ENCODE measurements around the gene TGFBR3. TPM values are rescaled to one million over a fixed set of nuclear protein-coding genes. Genes with fewer than 3 reads are reported as not detected.

The TGFBR3 gene
- total RNA-seq, 2 experiments from 2014 or later, result 12.9 to 13.0 TPM

GRCh38 chr1:91746728-91747338 is 139.1 kb downstream of the TGFBR3 start:
- Mint-ChIP-seq H3K27me3 (no peaks in the 10 kb centered on the region), H3K4me1 (peaks cover 11% of the 10 kb centered on the region), H3K27ac (no peak overlapping the region), H3K36me3 (ENCODE audit: low read depth) (peaks cover 49% of the 10 kb centered on the region), H3K4me3 (no peak overlapping the region), H3K9me3 (peaks cover 36% of the 10 kb centered on the region)
- ChIA-PET POLR2A (no interaction called here), CTCF (interaction anchor here (1.0 to 1.5 kb wide), 5 partner anchors 14 to 37 kb away, joined by 3 to 4 read pairs (median 3); no protein-coding TSS in a partner anchor)
- DNase-seq, result no peak

- no peak overlapping the region for H3K27ac Mint-ChIP-seq
- no peak for DNase-seq
- H3K36me3 Mint-ChIP-seq (ENCODE audit: low read depth), result peaks cover 50% of the 10 kb centered on the region
- no peaks in the 10 kb centered on the region for H3K27me3 Mint-ChIP-seq
- ChIA-PET CTCF (interaction anchor here (1.3 kb wide), 1 partner anchor 16 kb away, joined by 3 read pairs; no protein-coding TSS in a partner anchor), POLR2A (no interaction called here)
- H3K9me3 Mint-ChIP-seq, result peaks cover 39% of the 10 kb centered on the region
- peaks cover 4% of the 10 kb centered on the region for H3K4me1 Mint-ChIP-seq
- no peak overlapping the region for H3K4me3 Mint-ChIP-seq
These were observed 140.1 kb downstream of the TGFBR3 start for GRCh38 chr1:91745640-91746373.

- peaks cover 35% of the 10 kb centered on the region for H3K9me3 Mint-ChIP-seq
- ChIA-PET POLR2A (interaction anchor here (0.5 kb wide), 1 partner anchor 87 kb away, joined by 3 read pairs; no protein-coding TSS in a partner anchor), CTCF (interaction anchor here (0.6 kb wide), 1 partner anchor 179 kb away, joined by 3 read pairs; no protein-coding TSS in a partner anchor)
- no peak for DNase-seq
- H3K27me3 Mint-ChIP-seq, result no peaks in the 10 kb centered on the region
- peaks cover 48% of the 10 kb centered on the region for H3K36me3 Mint-ChIP-seq (ENCODE audit: low read depth)
- H3K4me3 Mint-ChIP-seq, result no peak overlapping the region
- H3K4me1 Mint-ChIP-seq, result peaks cover 2% of the 10 kb centered on the region
- no peak overlapping the region for H3K27ac Mint-ChIP-seq
These were observed 140.9 kb downstream of the TGFBR3 start for GRCh38 chr1:91744953-91745639.

GRCh38 chr1:91742848-91743292 is 143.1 kb downstream of the TGFBR3 start:
- POLR2A ChIA-PET, result no interaction called here
- DNase-seq, result no peak
- Mint-ChIP-seq H3K36me3 (ENCODE audit: low read depth) (peaks cover 46% of the 10 kb centered on the region), H3K4me1 (peaks cover 2% of the 10 kb centered on the region), H3K27ac (no peak overlapping the region), H3K27me3 (no peaks in the 10 kb centered on the region), H3K9me3 (peaks cover 37% of the 10 kb centered on the region), H3K4me3 (no peak overlapping the region)
- CTCF ChIA-PET, result interaction anchor here (0.9 to 1.3 kb wide), 3 partner anchors 10 to 16 kb away, joined by 3 read pairs; no protein-coding TSS in a partner anchor

GRCh38 chr1:91741906-91742305 is 144.0 kb downstream of the TGFBR3 start:
- CTCF ChIA-PET, result interaction anchor here (1.1 to 1.3 kb wide), 2 partner anchors 11 to 15 kb away, joined by 3 read pairs; no protein-coding TSS in a partner anchor
- Mint-ChIP-seq H3K9me3 (peaks cover 27% of the 10 kb centered on the region), H3K4me1 (peaks cover 2% of the 10 kb centered on the region), H3K27me3 (no peaks in the 10 kb centered on the region), H3K4me3 (no peak overlapping the region), H3K27ac (no peak overlapping the region), H3K36me3 (ENCODE audit: low read depth) (peaks cover 37% of the 10 kb centered on the region)
- POLR2A ChIA-PET, result no interaction called here
- DNase-seq, result no peak

- ChIA-PET CTCF (no interaction called here), POLR2A (no interaction called here)
These were observed 144.7 kb downstream of the TGFBR3 start for GRCh38 chr1:91741301-91741700.

GRCh38 chr1:91737650-91738049 is 148.3 kb downstream of the TGFBR3 start:
- DNase-seq, result no peak
- no peaks in the 10 kb centered on the region for H3K27me3 Mint-ChIP-seq
- H3K36me3 Mint-ChIP-seq (ENCODE audit: low read depth), result peaks cover 15% of the 10 kb centered on the region
- no peak overlapping the region for H3K27ac Mint-ChIP-seq
- peaks cover 4% of the 10 kb centered on the region for H3K4me1 Mint-ChIP-seq
- ChIA-PET CTCF (interaction anchor here (0.9 to 1.1 kb wide), 3 partner anchors 13 to 17 kb away, joined by 3 to 4 read pairs (median 4); no protein-coding TSS in a partner anchor), POLR2A (no interaction called here)
- H3K9me3 Mint-ChIP-seq, result peaks cover 14% of the 10 kb centered on the region
- H3K4me3 Mint-ChIP-seq, result no peak overlapping the region

More at GRCh38 chr1:91741301-91741700, 144.7 kb downstream of the TGFBR3 start:
- H3K4me3 Mint-ChIP-seq, result no peak overlapping the region
- H3K36me3 Mint-ChIP-seq (ENCODE audit: low read depth), result peaks cover 31% of the 10 kb centered on the region
- DNase-seq, result no peak
- peaks cover 21% of the 10 kb centered on the region for H3K9me3 Mint-ChIP-seq
- H3K27me3 Mint-ChIP-seq, result no peaks in the 10 kb centered on the region
- H3K4me1 Mint-ChIP-seq, result peaks cover 2% of the 10 kb centered on the region
- H3K27ac Mint-ChIP-seq, result no peak overlapping the region

GRCh38 chr1:91736715-91737615 is 149.0 kb downstream of the TGFBR3 start:
- peaks cover 11% of the 10 kb centered on the region for H3K4me1 Mint-ChIP-seq
- H3K9me3 Mint-ChIP-seq, result peaks cover 12% of the 10 kb centered on the region
- no peak overlapping the region for H3K4me3 Mint-ChIP-seq
- POLR2A ChIA-PET, result no interaction called here
- H3K36me3 Mint-ChIP-seq (ENCODE audit: low read depth), result peaks cover 19% of the 10 kb centered on the region
- CTCF ChIA-PET, result interaction anchor here (0.9 to 1.2 kb wide), 6 partner anchors 12 to 27 kb away, joined by 3 to 5 read pairs (median 4); no protein-coding TSS in a partner anchor
- no peak for DNase-seq
- no peak overlapping the region for H3K27ac Mint-ChIP-seq
- no peaks in the 10 kb centered on the region for H3K27me3 Mint-ChIP-seq

GRCh38 chr1:91736146-91736714 is 149.7 kb downstream of the TGFBR3 start:
- ChIA-PET POLR2A (no interaction called here), CTCF (interaction anchor here (0.9 to 1.2 kb wide), 4 partner anchors 11 to 28 kb away, joined by 3 to 5 read pairs (median 4); no protein-coding TSS in a partner anchor)
- H3K36me3 Mint-ChIP-seq (ENCODE audit: low read depth), result peaks cover 17% of the 10 kb centered on the region
- peaks cover 9% of the 10 kb centered on the region for H3K9me3 Mint-ChIP-seq
- H3K4me1 Mint-ChIP-seq, result peaks cover 18% of the 10 kb centered on the region
- no peak overlapping the region for H3K4me3 Mint-ChIP-seq
- H3K27ac Mint-ChIP-seq, result no peak overlapping the region
- H3K27me3 Mint-ChIP-seq, result no peaks in the 10 kb centered on the region
- no peak for DNase-seq

GRCh38 chr1:91735266-91735845 is 150.6 kb downstream of the TGFBR3 start:
- Mint-ChIP-seq H3K9me3 (peaks cover 9% of the 10 kb centered on the region), H3K27me3 (no peaks in the 10 kb centered on the region), H3K36me3 (ENCODE audit: low read depth) (peaks cover 22% of the 10 kb centered on the region), H3K4me1 (peaks cover 27% of the 10 kb centered on the region), H3K4me3 (no peak overlapping the region), H3K27ac (no peak overlapping the region)
- ChIA-PET POLR2A (no interaction called here), CTCF (interaction anchor here (0.9 kb wide), 1 partner anchor 19 kb away, joined by 3 read pairs; no protein-coding TSS in a partner anchor)
- no peak for DNase-seq

GRCh38 chr1:91734761-91735160 is 151.2 kb downstream of the TGFBR3 start:
- Mint-ChIP-seq H3K36me3 (ENCODE audit: low read depth) (peaks cover 23% of the 10 kb centered on the region), H3K27me3 (no peaks in the 10 kb centered on the region), H3K27ac (no peak overlapping the region), H3K4me3 (no peak overlapping the region), H3K9me3 (peaks cover 8% of the 10 kb centered on the region), H3K4me1 (peaks cover 33% of the 10 kb centered on the region)
- no peak for DNase-seq
- ChIA-PET CTCF (no interaction called here), POLR2A (no interaction called here)

Measured in activated CD4-positive, alpha-beta T cell treated with anti-CD3 and anti-CD28 coated beads, Interleukin-2, amount 10 ng/mL, durations not matched to agents 7 days and 5 days (primary cell).